ENCODE data around the gene RPL26.
"Not testable (repeated sequence)": the region's sequence is repeated elsewhere in the genome, so short reads cannot be mapped to it uniquely, and the experiment has no call there.

GRCh38 chr17:8394497-8394896, 11.5 kb upstream of the RPL26 start:
- TF ChIP-seq, protein P1, sequence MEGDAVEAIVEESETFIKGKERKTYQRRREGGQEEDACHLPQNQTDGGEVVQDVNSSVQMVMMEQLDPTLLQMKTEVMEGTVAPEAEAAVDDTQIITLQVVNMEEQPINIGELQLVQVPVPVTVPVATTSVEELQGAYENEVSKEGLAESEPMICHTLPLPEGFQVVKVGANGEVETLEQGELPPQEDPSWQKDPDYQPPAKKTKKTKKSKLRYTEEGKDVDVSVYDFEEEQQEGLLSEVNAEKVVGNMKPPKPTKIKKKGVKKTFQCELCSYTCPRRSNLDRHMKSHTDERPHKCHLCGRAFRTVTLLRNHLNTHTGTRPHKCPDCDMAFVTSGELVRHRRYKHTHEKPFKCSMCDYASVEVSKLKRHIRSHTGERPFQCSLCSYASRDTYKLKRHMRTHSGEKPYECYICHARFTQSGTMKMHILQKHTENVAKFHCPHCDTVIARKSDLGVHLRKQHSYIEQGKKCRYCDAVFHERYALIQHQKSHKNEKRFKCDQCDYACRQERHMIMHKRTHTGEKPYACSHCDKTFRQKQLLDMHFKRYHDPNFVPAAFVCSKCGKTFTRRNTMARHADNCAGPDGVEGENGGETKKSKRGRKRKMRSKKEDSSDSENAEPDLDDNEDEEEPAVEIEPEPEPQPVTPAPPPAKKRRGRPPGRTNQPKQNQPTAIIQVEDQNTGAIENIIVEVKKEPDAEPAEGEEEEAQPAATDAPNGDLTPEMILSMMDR (IDR thresholded peaks at IDR 0.05), result not testable (repeated sequence)
- not testable (repeated sequence) for TF ChIP-seq POLR2A (IDR thresholded peaks at IDR 0.05)
